B cell (primary cell): Measurements from ENCODE around the gene C3orf18. TPM values are rescaled to one million over a fixed set of nuclear protein-coding genes. Genes with fewer than 3 reads are reported as not detected.

Experiments used
- ATAC-seq: fragments of 200-7000 bp; cut with Tn5 transposase; one replicate; pipeline ENCODE4 v1.10.0; 2021; ENCODE audit warnings: low read depth, mild to moderate bottlenecking, moderate number of reproducible peaks, moderate library complexity
- CTCF ChIA-PET: fragments of 350-600 bp; sonication (Branson Sonifier 250); formaldehyde crosslinking; loops from one replicate; lab custom pipeline; 2021; ENCODE audit warnings: antibody characterized with exemption, inconsistent platforms; lab: Charles Lee
- POLR2A ChIA-PET: fragments of 350-600 bp; sonication (Branson Sonifier 250); formaldehyde crosslinking; loops from one replicate; lab custom pipeline; 2021; ENCODE audit warnings: antibody characterized with exemption; lab: Charles Lee
- DNase-seq: peaks from one replicate; pipeline ENCODE4 v3.0.0; 2013
- H2AFZ ChIP-seq: 2 replicates; pipeline ENCODE4 v1.6.1; 2012; ENCODE audit warnings: mild to moderate bottlenecking, low read depth, low read length; ENCODE audit not compliant: insufficient read depth, poor library complexity, severe bottlenecking
- H3K27ac ChIP-seq, 2 donors: 1 replicate in 1 of 2; 2 replicates in 1 of 2; pipeline ENCODE4 v1.5.1; 2012 to 2013; ENCODE audit warnings: low read length in 2 of 2, mild to moderate bottlenecking in 2 of 2, moderate library complexity in 1 of 2
- H3K27me3 ChIP-seq, 4 experiments: fragments of 200-600 bp in 1 of 4; sonication (generic) in 1 of 4; replicated peaks in 1 of 4; 1 replicate in 2 of 4; 2 replicates in 2 of 4; pipeline versions ENCODE4 v1.6.1 to v1.7.0; 2013 to 2016; ENCODE audit warnings: low read length in 3 of 4, mild to moderate bottlenecking in 2 of 4, mixed read lengths in 1 of 4, moderate library complexity in 1 of 4; ENCODE audit not compliant: insufficient read depth in 4 of 4, control insufficient read depth in 3 of 4; ENCODE audit errors: control extremely low read depth in 1 of 4
- H3K36me3 ChIP-seq, 2 experiments: replicated peaks in 1 of 2; 1 replicate in 1 of 2; 2 replicates in 1 of 2; pipeline versions ENCODE4 v1.6.1 to v1.7.1; 2013; ENCODE audit warnings: low read length in 1 of 2; ENCODE audit not compliant: insufficient read depth in 2 of 2, control insufficient read depth in 1 of 2; ENCODE audit errors: control extremely low read depth in 1 of 2, extremely low read depth in 1 of 2
- H3K4me1 ChIP-seq, 2 donors: fragments of 200-600 bp in 1 of 2; sonication (generic) in 1 of 2; 1 replicate in 1 of 2; 2 replicates in 1 of 2; pipeline versions ENCODE4 v1.5.1 to v1.6.1; 2013 to 2017; ENCODE audit warnings: low read length in 2 of 2; ENCODE audit not compliant: control insufficient read depth in 2 of 2, insufficient read depth in 2 of 2
- H3K4me2 ChIP-seq: replicated peaks from 2 replicates; pipeline ENCODE3; 2012; ENCODE audit warnings: mild to moderate bottlenecking, low read depth, low read length; ENCODE audit not compliant: poor library complexity, severe bottlenecking
- H3K4me3 ChIP-seq, 5 experiments: fragments of 200-600 bp in 1 of 5; sonication (generic) in 1 of 5; 1 replicate in 3 of 5; 2 replicates in 2 of 5; pipeline versions ENCODE4 v1.5.1 to v1.7.0; 2011 to 2016; ENCODE audit warnings: low read length in 4 of 5, mild to moderate bottlenecking in 4 of 5, low read depth in 2 of 5, control low read depth in 1 of 5, moderate library complexity in 1 of 5; ENCODE audit not compliant: insufficient read depth in 1 of 5; ENCODE audit errors: control extremely low read depth in 1 of 5, extremely low read depth in 1 of 5
- H3K79me2 ChIP-seq: fragments of 200-600 bp; sonication (generic); one replicate; pipeline ENCODE4 v1.6.0; 2016; ENCODE audit warnings: low read length; ENCODE audit not compliant: control insufficient read depth, insufficient read depth
- H3K9ac ChIP-seq: fragments of 200-600 bp; sonication (generic); 2 replicates; pipeline ENCODE4 v1.6.1; 2017; ENCODE audit warnings: mild to moderate bottlenecking, low read length, moderate library complexity
- H3K9me3 ChIP-seq, 3 donors: one replicate each; pipeline versions ENCODE4 v1.6.1 to v1.7.1; 2013; ENCODE audit warnings: low read length in 2 of 3; ENCODE audit not compliant: control insufficient read depth in 2 of 3, insufficient read depth in 1 of 3; ENCODE audit errors: control extremely low read depth in 1 of 3
- H4K20me1 ChIP-seq: 2 replicates; pipeline ENCODE4 v1.6.0; 2012; ENCODE audit warnings: mild to moderate bottlenecking, low read length; ENCODE audit not compliant: insufficient read depth, control insufficient read depth, poor library complexity, severe bottlenecking
- H3K27ac Mint-ChIP-seq: one replicate; pipeline ENCODE4 v1.8.0; 2021; ENCODE audit warnings: mixed read lengths
- H3K27me3 Mint-ChIP-seq: one replicate; pipeline ENCODE4 v1.8.0; 2021; ENCODE audit warnings: mixed read lengths
- H3K4me1 Mint-ChIP-seq: one replicate; pipeline ENCODE4 v1.8.0; 2021; ENCODE audit warnings: mixed read lengths
- H3K4me3 Mint-ChIP-seq: one replicate; pipeline ENCODE4 v1.8.0; 2021; ENCODE audit warnings: mixed read lengths
- H3K9me3 Mint-ChIP-seq: one replicate; pipeline ENCODE4 v1.8.0; 2022; ENCODE audit warnings: mixed read lengths; ENCODE audit not compliant: insufficient read depth
- EZH2 ChIP-seq: IDR thresholded peaks from 2 replicates; pipeline ENCODE4 v1.6.1; 2012; ENCODE audit warnings: borderline replicate concordance, low read depth, mild to moderate bottlenecking, moderate library complexity, low read length; ENCODE audit not compliant: insufficient read depth, poor library complexity, severe bottlenecking
- WGBS: methylation state at CpG from one replicate; pipeline ENCODE4 v1.1.5; 2013; ENCODE audit warnings: missing lambda C conversion rate; ENCODE audit not compliant: insufficient coverage; 5-methylcytosine and 5-hydroxymethylcytosine counted together
- intact Hi-C: fragments of 100-400 bp; cut with micrococcal nuclease; formaldehyde crosslinking; loops from one replicate; pipeline ENCODE4 v1.10.0; 2022
- polyA plus RNA-seq: library from polyadenylated mRNA; depleted of rRNA; stranded (reverse); fragments of >200 nt; gene quantifications from 2 replicates; pipeline ENCODE4 v1.2.3, GENCODE V29; 2012
- total RNA-seq, 2 donors: library from RNA; stranded (reverse); fragments of 120-200 nt in 1 of 2; gene quantifications; 1 replicate in 1 of 2; 2 replicates in 1 of 2; pipeline versions ENCODE4 v1.2.3 to v1.2.4, GENCODE V29; 2013 to 2022
- TF ChIP-seq, protein P1 (sequence below): fragments of 200-600 bp; IDR thresholded peaks from one replicate; pipeline ENCODE4 v1.8.0; 2022; ENCODE audit warnings: antibody characterized with exemption, mild to moderate bottlenecking

Gene C3orf18
- total and polyA plus RNA-seq, 2 donors (not counting 1 experiment from before 2014, with no cell fraction given), result 14.3 to 15.4 TPM

DNA sequence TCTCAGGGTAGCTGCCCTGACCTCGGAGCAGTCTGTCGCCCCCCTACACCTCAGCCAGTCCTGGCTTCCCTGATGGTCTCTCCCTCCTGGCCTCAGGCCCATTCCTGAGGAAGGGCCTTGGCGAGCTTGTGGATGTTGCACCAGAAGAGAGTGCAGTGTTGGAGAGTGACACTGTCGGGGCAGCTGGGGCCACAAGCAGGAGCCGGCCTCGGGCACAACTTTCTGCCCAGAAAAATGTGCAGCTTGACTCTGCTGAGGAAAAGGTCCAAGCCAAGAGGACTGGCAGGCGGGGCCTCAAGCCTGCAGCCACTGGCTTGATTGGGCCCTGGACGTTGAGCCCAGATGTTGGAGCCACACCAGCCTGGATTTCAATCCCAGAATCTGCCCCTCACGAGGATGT, 14.5 kb upstream of the C3orf18 start:
- Histone ChIP-seq H2AFZ (no peak overlapping the region), H4K20me1 (no peaks in the 10 kb centered on the region), H3K27ac (no peak overlapping the region), H3K4me3 (no peak overlapping the region), H3K9me3 (no peaks in the 10 kb centered on the region), H3K4me2 (no peak overlapping the region), H3K79me2 (no peaks in the 10 kb centered on the region), H3K9ac (no peak overlapping the region), H3K36me3 (peaks cover 0 to 34% of the 10 kb centered on the region in 2 experiments), H3K4me1 (no peaks in the 10 kb centered on the region), H3K27me3 (no peaks in the 10 kb centered on the region)
- H3K4me1 Mint-ChIP-seq, result no peaks in the 10 kb centered on the region
- DNase-seq, result no peak
- no peak for TF ChIP-seq EZH2
- TF ChIP-seq, protein P1, sequence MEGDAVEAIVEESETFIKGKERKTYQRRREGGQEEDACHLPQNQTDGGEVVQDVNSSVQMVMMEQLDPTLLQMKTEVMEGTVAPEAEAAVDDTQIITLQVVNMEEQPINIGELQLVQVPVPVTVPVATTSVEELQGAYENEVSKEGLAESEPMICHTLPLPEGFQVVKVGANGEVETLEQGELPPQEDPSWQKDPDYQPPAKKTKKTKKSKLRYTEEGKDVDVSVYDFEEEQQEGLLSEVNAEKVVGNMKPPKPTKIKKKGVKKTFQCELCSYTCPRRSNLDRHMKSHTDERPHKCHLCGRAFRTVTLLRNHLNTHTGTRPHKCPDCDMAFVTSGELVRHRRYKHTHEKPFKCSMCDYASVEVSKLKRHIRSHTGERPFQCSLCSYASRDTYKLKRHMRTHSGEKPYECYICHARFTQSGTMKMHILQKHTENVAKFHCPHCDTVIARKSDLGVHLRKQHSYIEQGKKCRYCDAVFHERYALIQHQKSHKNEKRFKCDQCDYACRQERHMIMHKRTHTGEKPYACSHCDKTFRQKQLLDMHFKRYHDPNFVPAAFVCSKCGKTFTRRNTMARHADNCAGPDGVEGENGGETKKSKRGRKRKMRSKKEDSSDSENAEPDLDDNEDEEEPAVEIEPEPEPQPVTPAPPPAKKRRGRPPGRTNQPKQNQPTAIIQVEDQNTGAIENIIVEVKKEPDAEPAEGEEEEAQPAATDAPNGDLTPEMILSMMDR, result no peak
- no peak for ATAC-seq
- CTCF ChIA-PET, result interaction anchor here (1.1 to 16.8 kb wide), 2 partner anchors 10 to 30 kb away, joined by 4 to 541 read pairs; partner anchors contain the start of genes CISH and MAPKAPK3
- 95% methylated on average over 7 of the region's 9 CpGs for WGBS
- intact Hi-C loops, result no loop called here
- H3K27me3 Mint-ChIP-seq, result no peaks in the 10 kb centered on the region
- no peaks in the 10 kb centered on the region for H3K9me3 Mint-ChIP-seq
- no peak overlapping the region for H3K27ac Mint-ChIP-seq
- H3K4me3 Mint-ChIP-seq, result no peak overlapping the region
- POLR2A ChIA-PET, result interaction anchor here (0.7 kb wide), 1 partner anchor 283 kb away, joined by 4 read pairs; no protein-coding TSS in a partner anchor

DNA sequence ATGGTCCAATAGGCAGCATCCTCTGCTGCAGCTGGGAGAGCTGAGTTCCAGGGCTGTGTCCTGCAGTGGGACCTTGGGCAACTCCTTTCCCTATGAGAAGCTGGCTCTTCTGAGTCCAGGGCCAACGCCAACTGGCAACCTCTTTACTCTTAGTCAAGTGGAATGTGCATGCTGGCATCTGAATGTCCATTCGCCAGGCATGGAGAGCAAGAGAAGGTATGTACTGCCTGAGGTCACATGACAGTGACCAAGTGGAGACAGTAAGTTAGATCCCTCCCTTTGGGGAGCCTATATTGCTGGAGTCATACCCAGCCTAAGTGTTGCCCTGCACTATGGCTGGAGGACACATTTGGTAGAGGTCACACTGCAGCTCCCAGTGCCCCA, 13.9 kb upstream of the C3orf18 start:
- Mint-ChIP-seq H3K27ac (no peak overlapping the region), H3K27me3 (no peaks in the 10 kb centered on the region), H3K4me1 (no peaks in the 10 kb centered on the region), H3K4me3 (no peak overlapping the region), H3K9me3 (no peaks in the 10 kb centered on the region)
- H3K4me1 ChIP-seq, result no peaks in the 10 kb centered on the region
- POLR2A ChIA-PET, result interaction anchor here (0.7 kb wide), 1 partner anchor 282 kb away, joined by 4 read pairs; no protein-coding TSS in a partner anchor
- 100% methylated on average over 2 of the region's 2 CpGs for WGBS
- no peaks in the 10 kb centered on the region for H3K9me3 ChIP-seq
- no peaks in the 10 kb centered on the region for H3K79me2 ChIP-seq
- intact Hi-C loops, result no loop called here
- TF ChIP-seq, protein P1, result no peak
- no peak for TF ChIP-seq EZH2
- no peak overlapping the region for H3K4me3 ChIP-seq
- H2AFZ ChIP-seq, result no peak overlapping the region
- H3K36me3 ChIP-seq, result peaks cover 0 to 39% of the 10 kb centered on the region in 2 experiments
- CTCF ChIA-PET, result interaction anchor here (16.8 kb wide), 1 partner anchor 31 kb away, joined by 541 read pairs; the partner anchor contains the start of genes CISH and MAPKAPK3
- ATAC-seq, result no peak
- no peak overlapping the region for H3K4me2 ChIP-seq
- no peaks in the 10 kb centered on the region for H3K27me3 ChIP-seq
- no peaks in the 10 kb centered on the region for H4K20me1 ChIP-seq
- no peak for DNase-seq
- H3K27ac ChIP-seq, result no peak overlapping the region
- no peak overlapping the region for H3K9ac ChIP-seq
